ENCODE measurements around the gene CRELD2. TPM values are rescaled to one million over a fixed set of nuclear protein-coding genes. Genes with fewer than 3 reads are reported as not detected.

The CRELD2 gene
- total and polyA plus RNA-seq, 2 of the 13 experiments (the other 11 are each of a cell fraction or from before 2014, with no cell fraction given) = 17.2 to 44.7 TPM

- TF ChIP-seq ATF4 (CRISPR knock-in tag; IDR thresholded peaks at IDR 0.05) (no peak), AHR (CRISPR knock-in tag; IDR thresholded peaks at IDR 0.05) (no peak), HMGXB4 (CRISPR knock-in tag; IDR thresholded peaks at IDR 0.05; ENCODE audit: borderline replicate concordance in 1 of 2, low read depth in 1 of 2) (peak; percentile 36 to 81; a peak in 2 of 4 replicates), ZKSCAN8 (CRISPR knock-in tag; IDR thresholded peaks at IDR 0.05; ENCODE audit: borderline replicate concordance) (peak; percentile 16; the same call in 1 of the 2 replicates), ZNF264 (CRISPR knock-in tag; IDR thresholded peaks at IDR 0.05) (no peak), ZNF468 (CRISPR knock-in tag; IDR thresholded peaks at IDR 0.05) (no peak), ZBTB21 (CRISPR knock-in tag; IDR thresholded peaks at IDR 0.05) (no peak), KAT7 (CRISPR knock-in tag; IDR thresholded peaks at IDR 0.05; ENCODE audit: borderline replicate concordance) (no peak), U2AF1 (optimal IDR thresholded peaks at IDR 0.05; ENCODE audit: low read depth, low read length) (no peak), ZNF775 (CRISPR knock-in tag; IDR thresholded peaks at IDR 0.05; ENCODE audit: borderline replicate concordance) (no peak), GPN1 (CRISPR knock-in tag; IDR thresholded peaks at IDR 0.05; ENCODE audit: borderline replicate concordance) (no peak), HMG20B (CRISPR knock-in tag; conservative IDR thresholded peaks at IDR 0.05) (0 out of 2 replicates have a peak, but pooled peaks have one; percentile 46), ZNF512B (CRISPR knock-in tag; IDR thresholded peaks at IDR 0.05; ENCODE audit: borderline replicate concordance) (no peak), FOXO4 (CRISPR knock-in tag; conservative IDR thresholded peaks at IDR 0.05) (no peak), ZNF3 (CRISPR knock-in tag; IDR thresholded peaks at IDR 0.05) (no peak), ZNF354B (CRISPR knock-in tag; IDR thresholded peaks at IDR 0.05) (no peak), GATAD2A (CRISPR knock-in tag; IDR thresholded peaks at IDR 0.05) (peak; percentile 60), ZNF232 (CRISPR knock-in tag; IDR thresholded peaks at IDR 0.05; ENCODE audit: borderline replicate concordance) (no peak), HOXA9 (CRISPR knock-in tag; IDR thresholded peaks at IDR 0.05; ENCODE audit: borderline replicate concordance) (no peak)
Observed at GRCh38 chr22:49930596-49931412, 12.4 kb downstream of the CRELD2 start (continued).

Measured in HepG2 (cell line).